HUDEP-2 (cell line): Measurements from ENCODE around the gene FBXL13.
A peak's percentile ranks its signal among the peaks of the same experiment; 100 is the strongest.
"Not testable (repeated sequence)": the region's sequence is repeated elsewhere in the genome, so short reads cannot be mapped to it uniquely, and the experiment has no call there.

ENCODE experiments used
- DNase-seq, 76 experiments: peaks; one replicate each; lab custom pipeline; 2025; ENCODE audit not compliant: unreplicated experiment in 76 of 76; lab: John Stamatoyannopoulos, UW

FBXL13 gene

GRCh38 chr7:103074519-103075336 is at the start of gene FBXL13, which contains the start of gene ARMC10:
Gene FBXL13, minus strand, starts transcription at chr7:103074796.
Gene ARMC10, plus strand, starts transcription at chr7:103075140. Its CDS starts 133 bp downstream, at chr7:103075273.
- peak in 74 of 76 experiments; percentile 41 to 97 (median 88) for DNase-seq

DNA sequence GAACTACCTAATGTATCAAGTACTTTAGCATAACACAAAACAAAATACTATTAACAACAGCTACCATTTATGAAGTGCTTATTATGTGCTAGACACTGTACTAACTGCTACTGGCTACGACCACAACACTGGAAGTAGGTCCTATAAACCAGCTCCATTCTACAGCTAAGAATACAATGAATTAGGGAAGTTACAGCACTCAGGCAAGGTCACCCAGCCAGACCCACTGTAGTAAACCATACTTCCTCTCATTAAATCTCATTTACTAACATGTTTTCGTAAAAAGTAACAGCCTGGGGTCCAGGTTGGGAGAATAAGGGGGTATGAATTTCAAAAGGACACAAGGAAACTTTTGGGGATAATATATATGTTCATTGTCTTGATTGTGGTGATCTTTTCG is 48.9 kb upstream of the FBXL13 start:
- no peak for DNase-seq

- peak in 46 of 76 experiments; percentile 5 to 84 (median 42) for DNase-seq
Observed at GRCh38 chr7:103121641-103122040, 47.0 kb upstream of the FBXL13 start.

GRCh38 chr7:103120362-103120761 is 45.8 kb upstream of the FBXL13 start:
- no peak for DNase-seq

- DNase-seq: peak in 8 of 76 experiments; percentile 1 to 29 (median 13)
Observed at GRCh38 chr7:103119791-103120291, 45.2 kb upstream of the FBXL13 start.

GRCh38 chr7:103117465-103117864 is 42.9 kb upstream of the FBXL13 start:
- DNase-seq: no peak

GRCh38 chr7:103116991-103117390 is 42.4 kb upstream of the FBXL13 start:
- DNase-seq: no peak

GRCh38 chr7:103116511-103116910 is 41.9 kb upstream of the FBXL13 start:
- no peak for DNase-seq

DNA sequence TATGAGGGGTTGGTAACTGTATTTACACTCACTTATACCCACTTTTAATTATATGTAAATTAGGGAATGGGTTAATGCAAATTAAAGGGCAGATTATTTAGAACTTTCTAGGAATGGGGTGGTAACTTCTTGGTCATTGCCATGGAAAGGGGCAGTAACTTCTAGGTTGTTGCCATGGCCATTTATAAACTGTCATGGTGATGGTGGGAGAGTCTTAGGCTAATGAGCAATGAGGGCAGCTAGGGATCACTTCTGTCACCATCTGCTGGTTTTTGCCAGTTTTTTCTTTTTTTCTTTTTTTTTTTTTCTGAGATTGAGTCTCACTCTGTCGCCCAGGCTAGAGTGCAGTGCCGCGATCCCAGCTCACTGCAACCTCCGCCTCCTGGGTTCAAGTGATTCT is 41.2 kb upstream of the FBXL13 start:
- no peak for DNase-seq

DNA sequence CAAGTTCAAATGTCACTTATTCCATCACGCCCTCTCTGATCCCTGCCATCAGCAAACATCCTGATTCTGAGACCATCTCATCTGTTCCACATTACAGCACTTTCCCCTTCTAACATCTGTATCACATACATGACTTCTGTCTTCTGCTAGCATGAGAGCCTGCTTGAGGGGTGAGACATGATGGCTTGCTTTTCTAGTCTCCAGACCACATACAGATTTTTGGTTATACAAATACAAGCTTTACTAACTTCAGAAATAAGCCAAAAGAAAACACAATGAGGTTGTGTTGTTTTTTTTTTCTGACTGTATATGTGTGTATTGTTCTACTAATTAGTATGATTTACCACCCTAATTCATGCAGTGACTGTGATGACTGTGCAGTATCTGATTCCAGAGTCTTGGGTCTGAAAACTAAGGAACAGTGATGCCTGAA is 40.0 kb upstream of the FBXL13 start:
- no peak for DNase-seq

DNA sequence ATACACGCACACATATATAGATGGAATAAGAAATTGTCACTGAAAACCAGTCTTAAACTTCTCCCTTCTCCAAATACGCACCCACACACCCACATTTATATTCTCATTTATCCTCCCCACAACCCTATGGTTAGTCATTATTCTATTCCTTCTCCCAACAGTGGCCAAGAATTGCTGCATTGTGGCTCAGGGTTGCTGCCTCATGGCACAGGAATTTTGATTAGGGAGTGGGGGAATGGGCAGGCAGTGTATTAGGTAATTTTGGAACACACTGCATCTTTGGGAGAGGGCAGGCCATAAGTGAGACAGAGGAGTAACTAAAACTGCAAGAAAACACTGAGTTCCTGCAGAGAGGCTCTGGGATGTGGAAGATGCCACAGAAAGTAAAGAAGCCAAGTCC is 38.6 kb upstream of the FBXL13 start:
- DNase-seq: no peak

DNA sequence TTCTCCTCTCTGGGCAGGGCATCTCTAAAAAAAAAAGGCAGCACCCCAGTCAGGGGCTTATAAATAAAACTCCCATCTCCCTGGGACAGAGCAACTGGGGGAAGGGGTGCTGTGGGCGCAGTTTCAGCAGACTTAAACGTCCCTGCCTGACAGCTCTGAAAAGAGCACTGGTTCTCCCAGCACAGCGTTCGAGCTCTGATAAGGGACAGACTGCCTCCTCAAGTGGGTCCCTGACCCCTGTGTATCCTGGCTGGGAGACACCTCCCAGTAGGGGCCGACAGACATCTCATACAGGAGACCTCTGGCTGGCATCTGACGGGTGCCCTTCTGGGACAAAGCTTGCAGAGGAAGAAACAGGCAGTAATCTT is 32.1 kb upstream of the FBXL13 start:
- DNase-seq: not testable (repeated sequence)

GRCh38 chr7:103106005-103106702 is 31.6 kb upstream of the FBXL13 start:
- DNase-seq: no peak

GRCh38 chr7:103101543-103101942 is 26.9 kb upstream of the FBXL13 start:
- DNase-seq: no peak

DNA sequence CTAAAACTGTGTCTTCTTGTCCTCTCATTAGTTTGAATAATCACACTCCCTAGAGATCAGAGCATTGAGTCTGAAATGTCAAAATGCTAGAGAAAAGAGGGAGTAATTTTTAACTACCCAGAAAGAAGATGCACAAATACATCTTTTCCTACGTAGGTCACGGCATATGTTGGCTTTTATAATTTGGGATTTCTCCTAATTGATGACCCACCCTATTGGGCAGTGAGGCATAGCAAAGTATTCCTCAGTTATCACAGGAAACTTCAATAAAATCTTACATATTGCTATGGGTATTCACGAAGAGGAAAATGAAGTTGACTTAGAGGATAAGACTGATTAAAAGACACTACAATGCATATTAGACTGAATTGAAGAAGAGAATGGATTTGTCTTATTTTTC is 25.8 kb upstream of the FBXL13 start:
- DNase-seq: no peak

GRCh38 chr7:103097041-103097440 is 22.4 kb upstream of the FBXL13 start:
- DNase-seq: peak in 13 of 76 experiments; percentile 2 to 54 (median 15)

DNA sequence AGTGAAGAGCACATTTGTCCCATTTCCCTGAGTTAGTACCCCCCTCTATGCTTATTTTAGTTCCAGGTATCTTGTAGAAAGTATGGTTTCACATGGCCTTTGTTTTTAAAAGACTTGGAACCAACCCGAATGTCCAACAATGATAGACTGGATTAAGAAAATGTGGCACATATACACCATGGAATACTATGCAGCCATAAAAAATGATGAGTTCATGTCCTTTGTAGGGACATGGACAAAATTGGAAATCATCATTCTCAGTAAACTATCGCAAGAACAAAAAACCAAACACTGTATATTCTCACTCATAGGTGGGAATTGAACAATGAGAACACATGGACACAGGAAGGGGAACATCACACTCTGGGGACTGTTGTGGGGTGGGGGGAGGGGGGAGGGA is 21.0 kb upstream of the FBXL13 start:
- DNase-seq: not testable (repeated sequence)

DNA sequence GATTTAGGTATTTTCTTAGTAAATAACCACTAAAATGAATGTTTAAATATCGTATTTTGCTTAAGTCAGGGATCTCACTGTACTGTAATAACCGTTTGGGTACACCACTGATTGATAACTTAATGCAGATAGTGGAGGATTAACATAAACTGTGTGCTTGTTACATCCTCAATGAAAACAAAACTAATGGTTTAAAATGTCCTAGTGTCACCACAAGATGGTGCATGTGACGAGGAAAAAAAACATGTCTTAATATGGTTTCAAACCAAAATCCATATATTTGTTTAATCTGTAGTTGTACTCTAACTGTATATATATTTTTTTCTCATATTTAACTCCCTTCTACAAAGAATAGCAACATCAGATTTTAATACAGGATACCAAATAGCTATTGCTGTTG is 19.5 kb upstream of the FBXL13 start:
- peak in 3 of 76 experiments; percentile 1 to 7 (median 7) for DNase-seq

- DNase-seq: no peak
Observed at GRCh38 chr7:103093429-103093828, 18.8 kb upstream of the FBXL13 start.

GRCh38 chr7:103092321-103092720 is 17.7 kb upstream of the FBXL13 start:
- DNase-seq: not testable (repeated sequence)

GRCh38 chr7:103083210-103083609 is 8.6 kb upstream of the FBXL13 start:
- DNase-seq: no peak

GRCh38 chr7:103082497-103082896 is 7.9 kb upstream of the FBXL13 start:
- DNase-seq: no peak
